ENCODE data around the gene SH3D19.

SH3D19 gene

DNA sequence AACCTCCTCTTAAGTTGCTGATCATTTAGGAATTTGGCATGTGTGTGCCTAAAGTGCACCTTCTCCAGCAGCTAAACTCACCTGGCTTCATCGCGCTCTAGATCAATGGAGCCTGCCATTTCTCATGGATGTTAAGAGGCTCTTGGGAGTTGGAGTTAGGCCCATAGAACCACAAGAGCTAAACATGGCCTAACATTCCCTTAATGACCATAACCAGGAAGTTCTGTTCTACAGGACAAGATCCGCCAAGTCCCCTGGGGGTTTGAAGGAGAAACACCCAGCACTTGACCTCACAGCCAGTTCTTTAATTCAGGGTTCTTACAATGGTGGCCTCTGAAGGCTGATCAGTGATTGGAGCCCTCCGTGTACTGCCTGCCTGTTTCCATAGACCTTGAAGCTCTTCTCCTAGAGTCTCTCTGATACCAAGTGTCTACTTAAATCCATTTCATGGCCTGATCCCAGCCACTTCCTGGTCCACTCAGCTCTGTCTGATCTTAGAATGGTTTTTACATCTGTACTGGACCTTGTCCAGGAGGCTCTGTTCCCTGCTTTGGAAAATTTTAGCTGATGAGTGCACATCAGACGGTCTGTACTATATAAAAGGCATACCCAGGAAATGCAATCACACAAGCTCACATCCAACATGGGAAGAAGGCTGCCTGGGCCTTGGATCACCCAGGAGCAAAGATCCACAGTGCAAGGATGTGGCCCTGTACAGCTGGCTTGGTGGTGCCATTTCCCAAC is 180.9 kb downstream of the SH3D19 start:
- no peaks in the 10 kb centered on the region for H3K4me1 ChIP-seq (ENCODE audit: low read depth, poor library complexity, severe bottlenecking)
- no peak overlapping the region for H3K4me3 ChIP-seq (IDR thresholded peaks at IDR 0.05; ENCODE audit: insufficient read depth, low read depth, low read length)
- H3K27ac ChIP-seq: no peak overlapping the region
- H3K27me3 ChIP-seq (ENCODE audit: insufficient read depth, low read depth): no peaks in the 10 kb centered on the region
- H3K9ac ChIP-seq: no peak overlapping the region
- H4K20me1 ChIP-seq (ENCODE audit: insufficient read depth): no peaks in the 10 kb centered on the region
- H3K79me2 ChIP-seq (ENCODE audit: insufficient read depth, low read depth): no peaks in the 10 kb centered on the region
- TF ChIP-seq, protein P1, sequence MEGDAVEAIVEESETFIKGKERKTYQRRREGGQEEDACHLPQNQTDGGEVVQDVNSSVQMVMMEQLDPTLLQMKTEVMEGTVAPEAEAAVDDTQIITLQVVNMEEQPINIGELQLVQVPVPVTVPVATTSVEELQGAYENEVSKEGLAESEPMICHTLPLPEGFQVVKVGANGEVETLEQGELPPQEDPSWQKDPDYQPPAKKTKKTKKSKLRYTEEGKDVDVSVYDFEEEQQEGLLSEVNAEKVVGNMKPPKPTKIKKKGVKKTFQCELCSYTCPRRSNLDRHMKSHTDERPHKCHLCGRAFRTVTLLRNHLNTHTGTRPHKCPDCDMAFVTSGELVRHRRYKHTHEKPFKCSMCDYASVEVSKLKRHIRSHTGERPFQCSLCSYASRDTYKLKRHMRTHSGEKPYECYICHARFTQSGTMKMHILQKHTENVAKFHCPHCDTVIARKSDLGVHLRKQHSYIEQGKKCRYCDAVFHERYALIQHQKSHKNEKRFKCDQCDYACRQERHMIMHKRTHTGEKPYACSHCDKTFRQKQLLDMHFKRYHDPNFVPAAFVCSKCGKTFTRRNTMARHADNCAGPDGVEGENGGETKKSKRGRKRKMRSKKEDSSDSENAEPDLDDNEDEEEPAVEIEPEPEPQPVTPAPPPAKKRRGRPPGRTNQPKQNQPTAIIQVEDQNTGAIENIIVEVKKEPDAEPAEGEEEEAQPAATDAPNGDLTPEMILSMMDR (conservative IDR thresholded peaks at IDR 0.05; ENCODE audit: low read depth, low read length): no peak
- 0 out of 2 replicates have a peak, but pooled peaks cover 2% of the 10 kb centered on the region for H3K36me3 ChIP-seq (ENCODE audit: insufficient read depth)
- H3K4me2 ChIP-seq: no peak overlapping the region
- no peak overlapping the region for H2AFZ ChIP-seq (ENCODE audit: low read depth)

DNA sequence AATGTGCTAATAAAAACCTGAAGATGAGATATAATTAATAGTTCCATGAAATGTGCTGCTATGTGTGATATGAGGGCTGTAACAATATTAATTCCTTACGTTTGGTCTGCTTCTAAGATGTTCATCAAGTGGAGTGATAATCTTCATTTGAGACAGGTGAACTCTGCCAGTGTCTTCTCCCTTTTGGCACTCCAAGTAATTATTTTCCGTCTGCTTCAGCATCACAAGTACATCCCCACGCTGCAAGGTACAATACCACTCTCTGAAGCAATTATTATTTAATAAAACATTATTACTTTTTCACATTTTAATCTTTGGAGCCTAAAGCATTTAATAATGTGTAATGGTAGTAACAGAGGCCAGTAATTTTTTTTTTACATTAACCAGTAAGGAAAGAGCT is 181.6 kb downstream of the SH3D19 start:
- no peak overlapping the region for H3K9ac ChIP-seq
- H3K4me2 ChIP-seq: no peak overlapping the region
- no peaks in the 10 kb centered on the region for H3K27me3 ChIP-seq (ENCODE audit: insufficient read depth, low read depth)
- H3K79me2 ChIP-seq (ENCODE audit: insufficient read depth, low read depth): no peaks in the 10 kb centered on the region
- no peak overlapping the region for H3K4me3 ChIP-seq (IDR thresholded peaks at IDR 0.05; ENCODE audit: insufficient read depth, low read depth, low read length)
- H2AFZ ChIP-seq (ENCODE audit: low read depth): no peak overlapping the region
- TF ChIP-seq, protein P1 (conservative IDR thresholded peaks at IDR 0.05; ENCODE audit: low read depth, low read length): no peak
- H3K36me3 ChIP-seq (ENCODE audit: insufficient read depth): 0 out of 2 replicates have a peak, but pooled peaks cover 2% of the 10 kb centered on the region
- no peaks in the 10 kb centered on the region for H3K4me1 ChIP-seq (ENCODE audit: low read depth, poor library complexity, severe bottlenecking)
- H4K20me1 ChIP-seq (ENCODE audit: insufficient read depth): no peaks in the 10 kb centered on the region
- no peak overlapping the region for H3K27ac ChIP-seq

DNA sequence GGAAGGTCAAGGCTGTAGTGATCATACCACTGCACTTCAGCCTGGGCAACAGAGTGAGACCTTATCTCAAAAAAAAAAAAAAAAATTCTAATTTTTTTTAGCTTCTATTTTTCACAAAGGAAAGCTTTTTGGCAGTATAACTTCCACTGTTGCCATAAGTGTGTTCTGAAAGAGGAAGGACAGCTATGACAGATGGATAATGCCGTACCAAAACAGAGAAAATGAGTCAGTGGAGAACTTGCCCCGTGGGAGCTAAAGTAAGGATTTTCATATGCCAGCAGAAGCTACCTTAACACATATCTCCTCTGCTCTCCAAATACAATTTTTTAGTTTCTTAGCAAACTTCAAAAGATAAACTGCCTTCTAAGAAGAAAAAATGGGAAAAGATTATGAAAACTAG is 182.2 kb downstream of the SH3D19 start:
- Histone ChIP-seq H3K9ac (no peak overlapping the region), H3K4me3 (IDR thresholded peaks at IDR 0.05; ENCODE audit: insufficient read depth, low read depth, low read length) (no peak overlapping the region), H3K4me2 (no peak overlapping the region), H4K20me1 (ENCODE audit: insufficient read depth) (no peaks in the 10 kb centered on the region), H3K4me1 (ENCODE audit: low read depth, poor library complexity, severe bottlenecking) (no peaks in the 10 kb centered on the region), H3K27ac (no peak overlapping the region), H3K79me2 (ENCODE audit: insufficient read depth, low read depth) (no peaks in the 10 kb centered on the region), H2AFZ (ENCODE audit: low read depth) (no peak overlapping the region), H3K27me3 (ENCODE audit: insufficient read depth, low read depth) (no peaks in the 10 kb centered on the region), H3K36me3 (ENCODE audit: insufficient read depth) (peaks cover 2% of the 10 kb centered on the region; the same call in 1 of the 2 replicates)
- TF ChIP-seq, protein P1 (conservative IDR thresholded peaks at IDR 0.05; ENCODE audit: low read depth, low read length): no peak

DNA sequence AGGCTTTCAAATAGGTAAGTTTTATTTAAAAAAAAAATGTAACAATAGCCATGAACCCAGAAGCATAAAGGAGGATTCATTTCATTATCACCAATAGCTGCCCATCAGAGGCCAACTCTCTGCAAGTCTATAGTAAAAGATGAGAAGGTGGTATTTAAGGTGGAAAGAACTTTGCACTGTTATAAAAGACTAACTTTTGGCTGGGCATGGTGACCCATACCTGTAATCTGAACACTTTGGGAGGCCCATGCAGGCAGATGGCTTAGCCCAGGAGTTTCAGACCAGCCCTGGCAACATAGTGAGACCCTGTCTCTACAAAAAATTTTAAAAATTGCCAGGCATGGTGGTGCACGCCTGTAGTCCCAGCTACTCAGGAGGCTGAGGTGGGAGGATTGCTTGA is 182.6 kb downstream of the SH3D19 start:
- Histone ChIP-seq H3K79me2 (ENCODE audit: insufficient read depth, low read depth) (no peaks in the 10 kb centered on the region), H3K4me3 (IDR thresholded peaks at IDR 0.05; ENCODE audit: insufficient read depth, low read depth, low read length) (no peak overlapping the region), H3K4me1 (ENCODE audit: low read depth, poor library complexity, severe bottlenecking) (no peaks in the 10 kb centered on the region), H3K9ac (no peak overlapping the region), H4K20me1 (ENCODE audit: insufficient read depth) (no peaks in the 10 kb centered on the region), H3K27ac (no peak overlapping the region), H3K36me3 (ENCODE audit: insufficient read depth) (peaks cover 2% of the 10 kb centered on the region; the same call in 1 of the 2 replicates), H3K27me3 (ENCODE audit: insufficient read depth, low read depth) (no peaks in the 10 kb centered on the region), H3K4me2 (no peak overlapping the region), H2AFZ (ENCODE audit: low read depth) (no peak overlapping the region)
- TF ChIP-seq, protein P1 (conservative IDR thresholded peaks at IDR 0.05; ENCODE audit: low read depth, low read length): no peak

All from KMS-11 (cell line).